ENCODE measurements around the gene EPHA2.
"Not testable (repeated sequence)": the region's sequence is repeated elsewhere in the genome, so short reads cannot be mapped to it uniquely, and the experiment has no call there.

The EPHA2 gene

DNA sequence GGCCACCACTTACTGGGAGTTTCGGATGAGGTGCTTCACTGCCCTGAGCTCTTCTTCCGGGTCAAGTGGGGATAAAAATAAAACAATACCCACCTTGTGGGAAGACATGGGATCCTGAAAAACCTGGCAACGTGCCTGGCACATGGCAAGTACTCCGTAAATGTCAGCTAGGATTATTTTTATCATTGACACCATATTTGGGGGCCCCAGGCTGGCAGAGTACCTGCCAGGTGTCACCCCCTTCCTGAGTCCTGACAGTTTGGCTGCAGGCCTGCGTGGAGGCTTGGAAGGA is 9.2 kb upstream of the EPHA2 start:
- TF ChIP-seq, protein P1, sequence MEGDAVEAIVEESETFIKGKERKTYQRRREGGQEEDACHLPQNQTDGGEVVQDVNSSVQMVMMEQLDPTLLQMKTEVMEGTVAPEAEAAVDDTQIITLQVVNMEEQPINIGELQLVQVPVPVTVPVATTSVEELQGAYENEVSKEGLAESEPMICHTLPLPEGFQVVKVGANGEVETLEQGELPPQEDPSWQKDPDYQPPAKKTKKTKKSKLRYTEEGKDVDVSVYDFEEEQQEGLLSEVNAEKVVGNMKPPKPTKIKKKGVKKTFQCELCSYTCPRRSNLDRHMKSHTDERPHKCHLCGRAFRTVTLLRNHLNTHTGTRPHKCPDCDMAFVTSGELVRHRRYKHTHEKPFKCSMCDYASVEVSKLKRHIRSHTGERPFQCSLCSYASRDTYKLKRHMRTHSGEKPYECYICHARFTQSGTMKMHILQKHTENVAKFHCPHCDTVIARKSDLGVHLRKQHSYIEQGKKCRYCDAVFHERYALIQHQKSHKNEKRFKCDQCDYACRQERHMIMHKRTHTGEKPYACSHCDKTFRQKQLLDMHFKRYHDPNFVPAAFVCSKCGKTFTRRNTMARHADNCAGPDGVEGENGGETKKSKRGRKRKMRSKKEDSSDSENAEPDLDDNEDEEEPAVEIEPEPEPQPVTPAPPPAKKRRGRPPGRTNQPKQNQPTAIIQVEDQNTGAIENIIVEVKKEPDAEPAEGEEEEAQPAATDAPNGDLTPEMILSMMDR (IDR thresholded peaks at IDR 0.05; ENCODE audit: extremely low read depth, missing control alignments) = no peak
- no peak for DNase-seq (ENCODE audit: low spot score)

DNA sequence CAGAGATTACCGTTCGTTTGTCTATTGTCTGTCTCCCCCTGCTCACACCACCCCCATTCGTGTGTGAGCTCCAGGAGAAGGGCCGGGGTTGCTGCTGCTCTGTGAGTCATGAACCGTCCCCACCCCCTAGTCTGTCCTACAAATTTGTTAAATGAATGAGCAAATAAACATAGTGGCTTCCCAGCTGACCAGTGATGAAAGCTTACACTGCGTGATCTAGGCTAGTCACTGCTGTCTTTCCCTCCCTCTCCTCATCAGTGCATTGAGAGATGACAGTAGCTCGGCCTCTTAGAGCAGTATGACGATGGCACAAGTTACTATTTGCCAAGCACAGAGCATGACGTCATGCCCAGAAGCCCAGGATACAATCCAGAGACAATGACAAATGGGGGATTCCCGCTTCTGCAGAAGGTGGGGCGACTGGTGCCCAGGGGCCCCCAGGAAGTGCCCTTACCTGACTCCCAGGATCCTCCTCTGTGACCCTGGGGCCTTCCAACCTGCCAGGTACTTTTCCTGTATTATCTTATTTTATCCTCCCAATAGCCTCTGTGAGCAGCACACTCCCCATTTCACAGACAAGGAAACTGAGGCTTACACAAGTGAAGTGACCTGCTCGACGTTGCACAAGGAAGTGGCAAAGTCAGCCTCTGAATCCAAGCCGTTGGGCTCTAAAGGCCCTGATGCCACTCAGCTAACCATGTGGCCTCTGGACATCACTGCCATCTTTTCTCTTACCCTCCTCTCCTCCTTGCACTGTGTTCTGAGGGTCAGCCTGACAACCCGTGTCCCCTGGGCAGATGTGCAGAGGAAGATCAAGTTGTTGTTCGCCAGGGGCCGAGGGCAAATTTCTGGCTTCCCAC is 8.6 kb upstream of the EPHA2 start:
- TF ChIP-seq, protein P1 (IDR thresholded peaks at IDR 0.05; ENCODE audit: extremely low read depth, missing control alignments) = no peak
- no peak for DNase-seq (ENCODE audit: low spot score)

DNA sequence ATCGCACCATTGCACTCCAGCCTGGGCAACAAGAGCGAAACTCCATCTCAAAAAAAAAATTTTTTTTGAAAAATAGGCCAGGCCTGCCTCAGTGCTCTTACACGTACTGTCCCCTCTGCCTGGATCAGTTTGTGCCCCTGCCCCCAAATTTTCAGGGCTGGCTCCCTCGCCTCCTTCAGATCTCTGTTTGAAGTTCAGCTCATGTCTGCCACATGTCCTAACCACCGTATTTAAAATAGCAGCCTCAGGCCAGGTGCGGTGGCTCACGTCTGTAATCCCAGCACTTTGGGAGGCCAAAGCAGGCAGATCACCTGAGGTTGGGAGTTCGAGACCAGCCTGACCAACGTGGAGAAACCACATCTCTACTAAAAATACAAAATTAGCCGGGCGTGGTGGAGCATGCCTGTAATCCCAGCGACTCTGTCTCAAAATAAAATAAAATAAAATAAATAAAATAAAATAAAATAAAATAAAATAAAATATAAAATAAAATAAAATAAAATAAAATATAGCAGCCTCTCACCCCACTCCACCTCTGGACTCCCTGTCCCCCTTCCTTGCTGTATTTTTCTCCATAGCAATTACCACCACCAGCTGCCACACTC is 7.8 kb upstream of the EPHA2 start:
- DNase-seq (ENCODE audit: low spot score) = not testable (repeated sequence)

DNA sequence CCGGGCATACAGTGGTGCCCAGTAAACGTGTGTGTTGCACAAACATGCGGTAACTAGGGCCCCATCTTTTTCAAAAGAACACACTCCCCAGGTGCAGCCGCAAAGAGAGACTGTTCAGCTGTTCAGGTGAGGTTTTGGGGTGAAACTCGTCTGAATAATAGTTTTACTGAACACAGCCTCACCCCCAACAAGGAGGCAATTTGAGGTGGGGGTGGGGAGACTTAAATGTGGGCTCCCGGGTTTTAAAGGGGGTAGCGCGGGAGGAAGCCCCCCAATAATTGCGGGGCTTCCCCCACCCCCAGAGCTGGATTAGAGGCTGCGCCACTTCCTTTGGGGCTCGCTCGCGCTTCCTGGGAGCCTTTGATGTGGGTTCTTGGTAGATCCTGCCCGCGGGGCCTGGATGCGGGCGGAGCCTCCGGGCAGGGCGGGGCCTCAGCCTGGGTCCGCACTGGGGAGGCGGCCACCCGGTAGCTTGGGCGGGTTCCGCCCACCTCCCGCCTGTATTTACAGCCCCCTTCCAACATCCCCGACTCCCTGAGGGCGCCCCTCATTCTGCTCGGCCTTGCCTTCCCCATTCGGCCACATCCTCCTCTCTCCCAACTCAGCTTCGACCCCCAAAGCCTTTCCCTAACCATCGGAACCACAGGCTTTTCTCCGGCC is 6.4 kb upstream of the EPHA2 start:
- TF ChIP-seq, protein P1 (IDR thresholded peaks at IDR 0.05; ENCODE audit: extremely low read depth, missing control alignments) = no peak
- DNase-seq (ENCODE audit: low spot score) = no peak

DNA sequence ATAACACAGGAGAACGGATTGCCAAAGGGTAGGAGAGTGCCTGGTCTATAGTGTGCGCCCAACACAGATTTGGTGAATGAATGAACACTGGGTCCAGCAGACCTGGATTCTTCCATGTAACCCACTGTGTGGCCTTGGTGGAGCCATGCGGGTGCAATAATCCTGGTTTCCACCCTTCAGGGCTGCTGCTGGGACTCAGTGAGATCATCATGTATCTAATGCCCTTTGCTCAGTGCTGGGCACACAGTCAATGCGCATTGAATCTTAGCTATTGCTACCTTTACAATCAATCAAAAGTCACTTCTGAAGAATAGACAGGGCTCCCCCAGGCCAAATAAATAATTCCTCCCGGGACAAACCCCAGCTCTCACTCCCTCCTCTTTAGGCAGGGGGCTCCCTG is 5.8 kb upstream of the EPHA2 start:
- no peak for DNase-seq (ENCODE audit: low spot score)
- TF ChIP-seq, protein P1 (IDR thresholded peaks at IDR 0.05; ENCODE audit: extremely low read depth, missing control alignments) = no peak

DNA sequence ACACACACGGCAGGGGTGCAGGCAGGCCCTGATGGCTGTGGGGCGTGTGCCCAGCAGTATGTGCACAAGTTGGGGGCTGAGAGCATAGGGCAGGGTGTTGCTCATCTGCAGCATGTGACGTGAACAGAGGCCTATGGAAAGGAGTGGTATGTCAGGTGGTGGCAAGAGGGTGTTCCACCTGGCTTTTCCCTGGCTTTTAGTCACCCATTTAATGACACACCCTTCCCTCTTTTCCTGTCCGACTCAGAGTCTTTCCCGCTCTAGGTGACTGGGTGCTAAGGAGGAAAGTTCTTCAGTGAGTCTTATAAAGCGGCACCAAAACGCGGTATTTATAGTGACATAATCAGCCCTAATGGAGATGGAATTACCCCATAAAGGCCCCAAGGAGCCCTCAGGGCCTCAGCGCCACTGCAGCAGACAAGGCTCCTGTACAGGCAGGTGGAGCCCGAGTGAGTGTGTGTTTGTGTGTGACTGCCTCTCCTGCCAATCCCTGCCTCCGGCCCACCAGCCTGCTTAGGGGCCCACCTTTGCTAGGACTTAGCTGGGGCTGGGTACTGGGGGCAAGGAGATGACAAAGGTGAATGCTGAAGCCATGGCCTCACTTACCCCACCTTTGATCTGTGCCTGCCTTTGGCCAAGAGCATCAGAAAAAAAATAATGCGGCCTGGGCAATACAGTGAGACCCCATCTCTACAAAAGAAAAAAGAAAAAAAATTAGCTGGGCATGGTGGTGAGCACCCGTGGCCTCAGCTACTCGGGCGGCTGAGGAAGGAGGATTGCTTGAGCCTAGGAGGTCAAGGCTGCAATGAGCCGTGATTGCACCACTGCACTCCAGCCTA is 3.3 kb upstream of the EPHA2 start:
- DNase-seq (ENCODE audit: low spot score) = no peak
- TF ChIP-seq, protein P1 (IDR thresholded peaks at IDR 0.05; ENCODE audit: extremely low read depth, missing control alignments) = no peak

DNA sequence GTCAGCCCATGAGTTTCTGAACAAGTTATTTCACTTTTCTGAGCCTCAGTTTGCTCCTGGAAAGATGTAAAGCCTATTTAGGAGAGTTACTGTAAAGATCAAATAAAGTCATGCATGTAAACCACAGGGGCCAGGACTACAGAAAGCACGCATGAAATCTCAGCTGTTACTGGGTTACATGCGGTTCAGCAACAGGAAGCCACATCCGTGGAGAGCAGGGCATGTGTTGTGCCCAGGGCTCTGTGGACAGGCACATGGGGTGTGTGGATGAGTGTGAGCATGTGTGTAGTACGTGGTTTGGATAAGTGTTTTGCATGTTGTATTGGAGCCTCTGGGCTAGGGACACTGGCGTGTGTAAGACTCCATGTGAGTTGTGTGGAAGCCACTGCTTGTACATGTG is 2.2 kb upstream of the EPHA2 start:
- TF ChIP-seq, protein P1 (IDR thresholded peaks at IDR 0.05; ENCODE audit: extremely low read depth, missing control alignments) = no peak
- DNase-seq (ENCODE audit: low spot score) = no peak

Data from GM20000 (cell line).